ENCODE measurements around the gene GRIN3A.
A peak's percentile ranks its signal among the peaks of the same experiment; 100 is the strongest.

Gene GRIN3A

DNA sequence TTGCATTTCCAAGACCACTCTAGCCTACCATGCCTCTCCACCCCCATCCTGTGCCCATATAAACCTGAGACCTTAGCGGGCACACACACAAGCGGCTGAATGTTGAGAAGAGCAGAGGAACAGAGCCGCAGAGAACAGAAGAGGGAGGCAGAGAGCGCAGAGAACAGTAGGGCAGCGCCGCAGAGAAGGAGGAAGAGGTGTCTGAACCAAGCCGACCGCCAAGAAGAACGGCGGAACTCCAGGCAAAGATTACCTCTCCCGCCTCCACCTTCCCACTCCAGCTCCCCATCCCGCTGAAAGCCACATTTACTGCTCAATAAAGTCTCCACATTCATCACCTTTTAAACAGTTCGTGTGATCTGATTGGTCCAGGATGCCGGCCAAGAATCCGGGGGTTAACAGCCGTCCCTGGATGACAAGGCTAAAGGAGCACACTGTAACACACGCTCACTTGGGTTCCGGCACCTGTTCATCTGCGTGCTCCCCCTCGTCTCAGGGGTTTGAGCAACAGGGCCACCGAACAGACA is 33.2 kb downstream of the GRIN3A start:
- peak; percentile 8 for DNase-seq

DNA sequence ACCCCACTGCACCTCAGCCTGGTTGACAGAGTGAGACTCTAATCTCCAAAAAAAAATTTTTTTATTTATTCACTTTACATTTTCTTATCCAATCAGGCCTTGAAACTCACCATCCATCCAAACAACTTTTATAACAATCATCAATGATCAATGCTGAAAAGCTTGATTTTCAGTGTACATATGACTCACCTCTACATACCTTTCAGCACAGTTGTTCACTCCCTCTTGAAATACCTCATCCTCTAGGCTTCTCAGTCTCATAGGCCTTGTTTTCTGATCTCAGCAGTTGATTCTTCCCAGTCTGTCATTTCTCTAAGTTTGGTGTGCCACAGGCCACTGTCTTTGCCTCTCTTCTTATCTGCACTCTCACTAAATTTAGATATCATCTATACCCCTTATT is 36.2 kb downstream of the GRIN3A start:
- no peak for DNase-seq

DNA sequence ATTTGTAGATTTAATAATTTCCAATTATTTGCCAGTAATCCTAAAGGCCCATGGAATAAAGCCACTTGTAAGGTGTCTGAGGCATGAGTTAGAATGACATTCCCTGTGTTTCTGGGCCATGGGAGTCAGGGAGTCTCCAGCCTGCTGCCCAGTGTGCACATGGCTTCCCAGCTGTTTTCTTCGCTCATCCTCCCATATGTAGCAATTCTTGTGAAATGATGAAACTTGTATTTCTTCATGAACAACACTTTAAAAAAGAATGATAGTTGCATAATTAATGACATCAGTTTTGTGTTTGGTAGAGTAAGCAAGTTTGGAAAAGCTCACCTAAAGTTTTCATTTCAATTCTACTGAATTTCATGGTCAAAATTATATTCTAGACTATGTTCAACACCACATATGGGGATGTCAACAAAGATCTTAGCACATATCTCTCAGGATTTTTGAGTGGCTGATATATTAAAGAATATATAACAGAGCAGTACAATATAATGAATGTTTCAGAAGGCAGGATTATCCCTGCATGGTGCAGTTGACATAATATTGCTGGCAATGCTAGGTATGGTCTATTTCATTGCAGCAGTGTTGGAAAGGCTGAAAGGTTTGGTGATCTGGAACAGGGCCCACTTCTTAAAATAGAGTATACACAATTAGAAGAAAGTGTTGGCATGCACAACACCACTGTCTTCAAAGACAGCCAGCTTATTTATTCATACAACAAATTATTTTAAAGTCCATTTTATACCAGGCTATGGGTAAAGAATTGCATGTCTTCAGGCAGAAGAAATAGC is 44.7 kb downstream of the GRIN3A start:
- DNase-seq: no peak

DNA sequence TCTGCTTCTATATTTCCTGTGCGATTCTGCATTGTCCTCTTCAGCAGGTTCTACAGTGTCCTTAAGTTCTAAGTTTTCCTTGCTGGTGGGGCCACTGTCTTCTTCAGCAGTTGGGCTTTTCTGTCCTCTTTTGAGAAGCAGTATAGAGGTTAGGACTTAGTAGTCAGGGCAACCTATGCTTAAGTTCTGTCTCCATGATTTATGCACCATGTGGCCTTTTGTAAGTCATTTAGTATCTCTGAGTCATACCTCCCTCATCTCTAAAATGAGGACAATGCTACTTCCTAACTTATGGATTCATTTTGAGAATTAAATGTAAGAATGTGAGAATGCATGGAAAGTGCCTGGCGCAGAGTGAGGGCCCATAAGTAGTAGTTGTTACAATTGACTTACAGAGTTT is 46.8 kb downstream of the GRIN3A start:
- DNase-seq: no peak

DNA sequence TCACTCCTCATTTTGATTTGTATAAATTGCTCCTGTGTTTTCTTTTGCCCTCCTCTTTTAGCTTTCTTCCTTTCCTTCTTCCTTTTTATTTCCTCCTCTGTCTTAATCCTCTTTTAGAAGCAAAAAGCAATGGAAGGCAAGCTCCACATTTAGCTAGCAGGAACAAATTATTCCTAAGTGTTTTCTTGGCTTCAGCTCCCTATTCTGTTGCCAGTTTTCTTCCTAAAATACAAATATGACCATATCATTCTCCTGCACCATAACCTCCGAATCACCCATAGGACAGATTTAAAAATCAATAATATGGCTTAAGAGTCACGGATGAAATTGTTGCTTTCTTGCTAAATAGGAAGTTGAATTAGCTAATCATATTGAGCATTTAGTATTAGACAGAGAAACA is 49.4 kb downstream of the GRIN3A start:
- DNase-seq: no peak

DNA sequence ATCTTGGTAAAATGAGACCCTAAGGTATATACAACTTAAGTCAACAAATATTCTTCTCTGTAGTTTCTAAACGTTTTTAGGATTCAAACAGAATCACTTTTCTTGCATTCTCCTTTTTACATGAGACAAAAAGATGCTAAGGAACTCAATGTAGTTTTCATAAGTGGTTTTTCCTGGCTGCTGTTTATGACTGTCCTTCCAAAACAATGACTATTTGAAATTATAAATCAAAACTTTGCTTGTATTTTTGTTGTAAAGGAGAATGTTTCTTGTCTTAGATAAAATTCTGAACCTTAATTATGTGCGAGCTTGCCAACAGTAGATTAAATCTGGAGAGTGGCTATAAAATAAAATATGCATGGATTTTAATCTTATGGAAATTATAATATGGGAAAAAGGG is 53.8 kb downstream of the GRIN3A start:
- no peak for DNase-seq

DNA sequence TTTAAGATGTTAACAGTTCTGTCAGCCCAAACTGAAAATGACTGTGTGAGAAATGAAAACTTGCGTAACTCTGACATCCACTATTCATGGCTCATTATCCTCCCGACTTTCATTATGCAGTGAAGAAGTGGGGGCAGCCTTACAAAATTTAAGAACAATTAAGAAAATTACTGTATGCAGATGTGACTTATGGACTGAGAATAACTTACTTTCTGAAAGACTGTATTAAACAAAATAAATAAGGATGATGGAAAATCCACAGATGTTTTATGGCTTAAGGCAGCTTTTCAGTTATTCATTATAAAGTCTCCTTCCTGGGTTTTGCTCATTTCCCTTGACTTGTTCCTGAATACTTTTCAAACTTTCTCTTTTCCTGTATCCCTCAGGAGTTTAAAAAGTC is 55.2 kb downstream of the GRIN3A start:
- DNase-seq: no peak

DNA sequence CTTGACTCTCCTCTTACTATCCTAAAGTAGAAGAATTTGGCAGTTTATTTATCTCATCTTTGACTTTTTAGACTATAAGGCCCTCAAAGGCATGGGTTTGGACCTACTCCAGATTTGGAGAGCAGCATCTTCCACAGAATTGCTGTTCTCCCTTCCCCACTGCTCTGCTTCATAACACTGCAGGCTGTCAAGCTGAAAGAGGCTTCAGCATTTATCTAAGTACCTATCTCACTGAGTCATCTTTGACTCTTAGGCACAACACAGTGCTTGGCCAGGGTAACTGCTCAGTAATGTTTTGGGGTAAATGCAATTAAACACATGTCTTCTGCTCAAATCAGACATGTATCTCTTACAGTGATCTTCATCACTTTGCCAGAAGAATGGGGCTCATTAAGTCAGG is 60.6 kb downstream of the GRIN3A start:
- DNase-seq: no peak

DNA sequence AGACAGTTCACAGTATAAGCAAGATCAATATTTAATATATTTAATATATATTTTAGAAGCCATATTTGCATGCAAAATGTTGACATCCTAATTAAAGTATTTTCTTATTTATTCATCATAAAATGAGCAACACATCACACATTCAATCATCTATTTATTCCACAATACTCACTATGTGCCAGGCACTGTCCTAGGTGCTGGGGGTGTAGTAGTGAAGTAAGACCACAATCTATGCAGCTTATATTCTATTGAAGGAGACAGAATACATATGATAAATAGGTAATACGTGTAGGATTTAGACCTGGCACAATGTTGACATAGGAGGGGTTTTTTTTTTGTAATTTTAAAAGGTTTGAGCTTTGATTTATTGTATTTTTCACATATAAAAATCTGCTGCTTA is 63.1 kb downstream of the GRIN3A start:
- no peak for DNase-seq

DNA sequence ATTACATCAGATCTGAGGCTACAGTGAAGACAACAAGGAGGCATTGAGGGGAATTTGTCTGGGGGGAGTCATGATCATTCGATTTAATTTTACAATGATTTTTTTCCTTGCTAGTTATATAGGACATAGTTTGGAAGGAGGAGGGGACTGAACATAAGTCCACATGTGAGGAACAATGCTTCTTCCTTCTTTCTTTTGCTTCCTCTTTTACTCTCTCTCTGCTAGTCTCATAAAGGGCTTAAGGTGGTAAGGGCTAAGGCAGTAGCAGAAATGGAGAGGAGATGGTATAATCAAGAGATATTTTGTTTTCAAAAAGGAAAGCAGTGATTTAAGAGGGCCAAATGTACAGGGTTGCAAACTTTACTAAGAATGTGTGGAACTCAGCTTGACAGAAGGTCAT is 64.3 kb downstream of the GRIN3A start:
- no peak for DNase-seq

DNA sequence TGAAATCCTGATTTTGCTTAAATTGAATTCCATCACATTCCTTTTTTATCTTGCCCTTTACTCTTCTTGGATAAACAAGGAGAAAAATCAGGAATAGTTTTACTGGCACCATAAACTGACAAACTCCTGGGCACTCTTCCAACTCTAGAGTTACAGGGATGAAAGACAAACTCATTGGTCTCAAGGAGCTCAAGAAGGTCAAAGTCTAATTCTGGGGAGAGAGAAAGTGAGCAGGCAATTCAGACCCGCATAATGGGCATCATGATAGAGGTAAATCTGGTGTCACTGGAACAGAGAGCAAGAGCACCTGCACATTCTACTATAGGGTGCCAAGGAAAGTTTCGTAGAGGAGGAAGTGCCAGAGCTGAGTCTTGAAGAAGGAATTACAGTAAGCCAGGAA is 64.8 kb downstream of the GRIN3A start:
- DNase-seq: no peak

DNA sequence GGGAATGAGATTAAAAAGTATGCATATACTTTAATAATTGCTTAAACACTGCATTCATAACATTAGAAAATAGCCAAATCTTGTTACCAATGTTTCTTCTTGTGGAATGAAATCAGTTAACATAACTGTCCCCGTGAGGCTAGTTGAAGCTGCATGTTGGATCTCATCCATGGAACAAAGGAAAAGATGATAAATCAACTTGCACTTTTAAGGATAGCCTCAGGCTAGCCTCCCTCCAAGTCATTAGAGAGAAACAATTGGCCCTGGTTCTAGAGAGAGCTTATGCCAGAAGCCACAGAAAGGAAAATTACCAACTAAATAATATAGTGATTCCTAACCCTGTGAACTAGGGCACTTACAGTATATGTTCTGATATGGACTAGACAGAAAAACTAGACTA is 66.9 kb downstream of the GRIN3A start:
- DNase-seq: peak; percentile 6

DNA sequence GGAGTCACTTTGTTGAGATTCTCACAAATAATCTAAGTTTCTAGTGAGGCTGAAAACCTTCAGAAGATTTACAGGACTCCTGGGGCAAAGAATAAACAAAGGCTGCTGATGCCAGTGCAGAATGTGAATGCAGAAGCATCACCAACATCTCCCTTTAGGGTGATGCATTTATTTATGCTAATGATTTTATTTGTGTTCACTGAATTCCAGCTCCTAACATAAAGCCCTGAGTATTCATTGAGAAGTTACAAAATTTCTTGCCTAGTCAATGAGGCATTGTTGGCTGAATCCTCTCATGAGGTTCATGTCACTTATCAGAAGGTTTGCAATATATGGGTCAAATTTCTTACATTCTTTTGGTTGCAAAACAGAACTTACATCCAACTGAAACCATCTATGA is 70.0 kb downstream of the GRIN3A start:
- DNase-seq: no peak

DNA sequence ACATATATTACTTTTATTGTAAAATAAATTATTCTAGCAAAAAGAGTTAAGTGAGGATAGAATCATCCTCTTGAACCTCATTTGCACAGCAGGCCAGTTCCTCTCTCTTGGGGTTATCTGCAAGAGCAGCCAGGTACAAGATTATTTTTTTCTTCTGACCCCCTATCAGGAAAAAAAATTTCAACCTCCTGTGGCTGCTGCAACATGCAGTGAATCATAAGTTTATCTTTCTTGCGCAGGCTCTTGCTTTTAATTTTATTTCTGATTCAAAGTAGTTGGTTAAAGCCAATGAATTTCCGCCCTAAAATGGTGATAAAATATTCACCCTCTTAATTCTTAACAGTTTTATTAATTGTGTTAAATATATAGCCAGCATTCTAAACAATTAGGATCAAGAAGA is 74.0 kb downstream of the GRIN3A start:
- no peak for DNase-seq

DNA sequence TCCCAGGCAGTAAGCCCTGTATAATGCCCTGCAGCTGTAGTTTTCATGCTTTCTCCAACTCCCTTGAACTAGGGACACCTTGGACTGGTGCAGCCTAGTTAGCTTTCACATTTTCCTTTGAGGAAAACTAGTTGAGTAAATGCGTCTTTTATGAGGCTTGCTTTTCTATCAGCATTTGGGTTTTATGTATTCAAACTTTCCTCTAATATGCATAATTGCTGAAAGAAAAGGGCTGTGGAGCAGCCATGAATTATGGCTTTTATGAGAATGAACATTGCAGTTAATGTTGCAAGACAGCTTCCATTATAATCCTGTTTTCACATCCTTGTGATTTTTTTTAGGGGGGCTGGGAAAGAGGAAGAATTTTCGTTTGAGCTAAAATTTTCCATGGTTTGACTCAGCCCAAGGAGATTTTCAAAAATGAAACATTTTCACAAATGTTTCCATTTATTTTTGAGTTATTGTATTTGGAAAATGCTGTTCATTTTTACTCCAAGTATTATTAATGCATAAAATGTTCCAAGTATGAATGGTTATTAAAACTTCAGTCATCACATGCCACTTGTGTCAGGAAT is 85.8 kb downstream of the GRIN3A start:
- no peak for DNase-seq

DNA sequence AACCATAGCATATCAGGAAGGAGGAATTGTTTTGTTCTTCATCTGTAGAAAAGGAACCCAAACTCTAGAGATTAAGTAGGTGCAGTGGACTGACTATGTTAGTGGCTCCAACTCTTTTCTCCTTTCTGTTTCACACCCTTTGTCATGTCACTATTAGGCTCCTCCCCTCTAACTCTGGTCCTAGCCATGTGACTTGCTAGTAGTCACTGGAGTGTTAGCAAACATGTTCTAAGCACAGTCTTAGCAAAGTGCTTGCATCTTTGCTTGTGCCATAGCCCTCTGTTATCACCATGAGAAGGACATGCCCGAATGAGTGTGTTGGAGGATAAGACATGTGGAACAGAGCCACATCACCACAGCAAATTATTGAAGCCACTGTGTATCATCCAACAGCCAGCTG is 88.3 kb downstream of the GRIN3A start:
- DNase-seq: no peak

DNA sequence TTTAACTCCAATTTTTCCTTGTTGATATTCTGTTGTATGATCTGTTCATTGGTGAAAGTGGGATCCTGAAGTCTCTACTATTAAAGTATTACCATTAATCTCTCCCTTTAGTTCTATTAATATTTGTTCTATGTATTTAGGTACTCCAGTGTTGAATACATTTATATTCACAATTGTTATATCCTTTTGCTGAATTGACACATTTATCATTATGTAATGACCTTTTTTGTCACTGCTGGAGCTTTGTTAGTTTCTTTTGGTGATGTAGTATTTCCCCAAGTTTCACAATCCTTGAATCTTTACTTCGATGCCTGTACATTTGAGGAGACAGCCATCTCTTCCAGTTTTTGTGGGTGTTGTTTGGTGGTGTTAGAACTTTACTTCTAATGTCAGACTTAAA is 90.0 kb downstream of the GRIN3A start:
- DNase-seq: no peak

DNA sequence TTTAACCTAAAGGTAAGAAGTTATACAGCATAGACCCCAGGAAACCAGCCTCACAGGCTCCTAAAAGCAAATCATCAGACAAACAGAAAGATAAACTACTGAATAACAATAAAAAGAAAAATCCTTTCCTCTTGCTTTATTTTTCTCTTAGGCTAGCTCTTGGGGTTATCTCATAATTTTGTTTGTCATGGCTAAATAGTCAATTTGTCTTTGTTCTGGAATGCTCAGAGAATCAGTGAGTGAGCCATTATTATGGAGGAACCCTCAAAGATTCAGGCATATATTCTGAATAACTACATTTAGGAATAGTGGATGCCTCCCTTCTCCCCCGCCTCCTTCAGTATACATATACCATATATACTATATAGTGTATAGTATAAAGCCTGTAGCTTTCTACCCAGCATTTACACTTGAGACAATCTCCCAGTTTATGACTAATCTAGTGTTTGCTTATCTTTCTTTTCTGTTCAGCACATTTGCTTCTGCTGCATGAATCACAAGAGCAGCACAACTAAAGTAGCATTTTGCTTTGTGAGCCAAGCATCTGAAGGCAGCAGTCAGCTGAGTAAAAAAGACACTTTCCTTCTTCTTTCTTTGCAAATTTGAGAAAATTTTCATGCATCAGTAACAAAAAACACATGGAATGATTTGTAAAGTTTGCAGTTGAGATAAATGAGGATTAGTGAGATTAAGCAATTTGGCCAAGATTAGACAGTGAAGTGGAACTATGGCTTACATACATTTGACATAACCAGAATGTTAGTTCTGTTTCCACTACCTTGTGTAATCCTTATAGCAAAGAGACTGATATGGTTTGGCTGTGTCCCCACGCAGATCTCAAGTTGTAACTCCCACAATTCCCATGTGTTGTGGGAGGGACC is 98.4 kb downstream of the GRIN3A start:
- DNase-seq: no peak

DNA sequence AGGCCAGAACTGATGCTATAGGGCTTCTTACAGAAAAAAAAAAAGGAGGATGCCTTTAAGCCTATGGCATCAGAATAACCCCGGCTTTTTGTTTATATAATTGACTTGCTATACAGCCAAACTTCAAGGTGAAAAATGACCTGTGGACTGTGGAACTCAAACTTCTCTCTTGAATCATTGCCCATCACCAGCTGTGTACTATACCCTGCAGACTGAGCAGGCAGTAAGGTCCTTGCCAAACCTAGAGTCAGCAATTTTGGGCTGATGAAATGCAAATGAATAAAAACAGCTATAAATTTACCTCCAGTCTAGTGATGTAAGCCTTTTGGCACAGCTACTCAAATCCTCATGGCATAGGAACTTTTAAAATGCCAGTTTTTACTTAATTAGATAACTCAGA is 99.1 kb downstream of the GRIN3A start:
- DNase-seq: no peak

DNA sequence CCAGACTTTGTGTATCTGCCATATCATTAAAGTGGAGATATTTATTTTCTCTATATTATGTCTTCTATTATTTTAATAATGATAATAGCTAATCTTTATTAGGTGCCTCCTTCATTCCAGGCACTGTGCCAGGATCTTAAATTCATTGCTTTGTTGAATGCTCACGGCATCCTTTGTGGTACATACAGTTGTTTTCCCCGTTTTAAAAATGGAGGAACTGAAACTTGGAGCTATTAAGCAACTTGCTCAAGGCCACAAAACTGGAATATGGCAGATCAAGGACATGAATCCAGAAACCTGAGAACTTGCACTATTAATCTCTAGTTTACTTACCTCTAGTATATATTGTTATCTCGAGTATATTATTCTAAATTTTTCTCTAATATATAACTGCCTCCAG is 102.2 kb downstream of the GRIN3A start:
- DNase-seq: no peak

DNA sequence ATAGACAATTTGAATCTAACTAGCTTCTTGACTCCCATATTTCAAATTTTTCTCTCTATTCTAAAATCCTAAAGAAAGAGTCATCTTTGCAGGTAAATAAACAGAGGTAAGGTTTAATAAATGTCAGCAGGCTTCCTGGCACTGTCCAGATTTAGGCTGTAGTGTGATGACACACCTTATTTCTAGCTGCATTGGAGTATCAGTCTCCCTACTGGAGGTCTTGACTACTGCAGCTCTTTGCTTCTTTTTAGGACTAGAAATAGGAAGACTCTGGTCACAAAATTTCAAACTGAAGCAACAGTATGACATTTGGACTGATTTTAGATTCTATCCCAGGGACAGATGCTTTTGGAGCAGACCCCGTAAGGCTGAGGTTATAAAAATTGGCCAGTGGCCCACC is 103.0 kb downstream of the GRIN3A start:
- DNase-seq: no peak

DNA sequence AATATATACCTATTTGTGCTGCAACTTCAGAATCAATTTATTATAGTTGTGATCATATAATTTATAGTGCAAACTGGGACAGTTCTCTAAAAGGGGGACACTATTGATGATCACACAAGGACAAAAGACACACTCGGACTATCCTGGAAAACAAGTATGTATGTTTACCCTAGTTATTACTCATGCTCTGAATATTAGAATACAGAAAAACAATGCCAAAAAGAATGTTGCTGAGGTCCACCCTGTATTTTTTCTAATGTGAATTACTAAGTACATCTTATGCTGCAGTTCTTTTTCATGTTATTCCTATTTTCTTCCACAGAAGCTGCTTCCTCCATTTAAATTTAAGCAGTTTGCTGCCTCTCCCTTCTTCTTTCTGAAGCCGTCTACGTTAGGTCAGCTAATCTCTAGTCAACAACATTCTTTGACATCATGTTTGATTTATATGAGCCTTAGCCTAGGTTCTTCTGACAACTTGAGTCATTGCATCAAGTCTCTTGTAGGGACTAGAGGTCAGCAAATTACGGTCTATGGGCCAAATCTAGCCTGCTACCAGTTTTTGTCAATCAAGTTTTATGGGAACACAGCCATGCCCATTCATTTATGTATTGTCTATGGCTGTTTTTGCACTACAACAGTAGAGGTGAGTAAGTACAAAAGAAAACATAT is 103.6 kb downstream of the GRIN3A start:
- DNase-seq: no peak

DNA sequence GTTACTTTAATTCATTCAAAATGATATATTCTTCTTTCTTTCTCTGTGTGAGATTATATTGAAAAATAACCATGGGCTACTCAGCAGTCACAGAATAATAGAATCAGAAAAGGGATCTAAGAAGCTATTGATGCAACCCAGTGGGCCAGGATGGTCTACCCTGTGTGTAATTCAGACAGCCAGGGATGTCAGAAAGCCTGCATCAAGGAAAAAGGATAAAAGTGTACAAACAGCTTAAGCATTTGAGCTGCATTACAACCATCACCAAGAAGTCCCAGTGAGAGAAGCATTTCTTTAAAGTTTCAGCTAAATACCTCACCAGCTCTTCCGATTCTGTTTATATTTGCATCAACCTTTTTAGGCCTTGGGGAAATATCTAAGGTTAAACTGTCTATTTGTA is 105.8 kb downstream of the GRIN3A start:
- no peak for DNase-seq

Measured in NCI-H1105 (cell line).